Lung (tissue), 12 donors: ENCODE measurements around the gene KHSRP. TPM values are rescaled to one million over a fixed set of nuclear protein-coding genes. Genes with fewer than 3 reads are reported as not detected.

Source experiments
- ATAC-seq: fragments of 200-7000 bp; cut with Tn5 transposase; one replicate; pipeline ENCODE4 v1.9.1; 2020; ENCODE audit warnings: moderate number of reproducible peaks; ENCODE audit not compliant: insufficient read depth, low FRiP score
- DNase-seq, 3 donors: peaks; one replicate each; pipeline ENCODE4 v3.0.0-alpha.2; 2013 to 2017
- H3K27ac ChIP-seq, 2 donors: one replicate each; pipeline ENCODE4 v1.5.1; 2013; ENCODE audit warnings: mild to moderate bottlenecking in 2 of 2, moderate library complexity in 2 of 2, control low read depth in 1 of 2, inconsistent platforms in 1 of 2, low read depth in 1 of 2, low read length in 1 of 2
- H3K27me3 ChIP-seq, 3 donors: one replicate each; pipeline ENCODE4 v1.5.1; 2013; ENCODE audit warnings: low read length in 2 of 3; ENCODE audit not compliant: control insufficient read depth in 3 of 3, insufficient read depth in 3 of 3
- H3K36me3 ChIP-seq, 4 donors: one replicate each; pipeline ENCODE4 v1.5.1; 2013; ENCODE audit warnings: low read length in 4 of 4, mild to moderate bottlenecking in 1 of 4, moderate library complexity in 1 of 4; ENCODE audit not compliant: control insufficient read depth in 4 of 4, insufficient read depth in 4 of 4
- H3K4me1 ChIP-seq, 5 donors: one replicate each; pipeline ENCODE4 v1.5.1; 2013; ENCODE audit warnings: low read length in 5 of 5, mild to moderate bottlenecking in 2 of 5, moderate library complexity in 1 of 5; ENCODE audit not compliant: control insufficient read depth in 5 of 5, insufficient read depth in 5 of 5
- H3K4me3 ChIP-seq: one replicate; pipeline ENCODE4 v1.5.1; 2013; ENCODE audit warnings: mild to moderate bottlenecking, control low read depth, moderate library complexity
- H3K9ac ChIP-seq, 2 donors: one replicate each; pipeline ENCODE4 v1.5.1; 2013; ENCODE audit warnings: low read length in 2 of 2, control low read depth in 1 of 2; ENCODE audit not compliant: insufficient read depth in 1 of 2
- H3K9me3 ChIP-seq, 4 donors: one replicate each; pipeline ENCODE4 v1.5.1; 2013; ENCODE audit warnings: low read length in 3 of 4, mild to moderate bottlenecking in 1 of 4, moderate library complexity in 1 of 4; ENCODE audit not compliant: control insufficient read depth in 4 of 4, insufficient read depth in 3 of 4
- WGBS, 2 donors: extraction: QIAGEN DNeasy Blood & Tissue Kit; methylation state at CpG; one replicate each; pipeline ENCODE4 v1.1.7; 2013; 5-methylcytosine and 5-hydroxymethylcytosine counted together
- polyA plus RNA-seq, 2 donors: library from polyadenylated mRNA; stranded (reverse); fragments of 200-250 nt; gene quantifications; one replicate each; pipeline ENCODE4 v1.2.1, GENCODE V29; 2013
- total RNA-seq, 2 donors: library from RNA; depleted of rRNA in 1 of 2; stranded (reverse); fragments of >200 nt in 1 of 2; gene quantifications; one replicate each; pipeline ENCODE4 v1.2.1, GENCODE V29; 2014 to 2021
- TF ChIP-seq, protein P1 (sequence below): IDR thresholded peaks from 2 replicates; pipeline ENCODE4 v1.5.1; 2012; ENCODE audit warnings: mild to moderate bottlenecking; ENCODE audit errors: control extremely low read depth, extremely low read depth
- donor health status: control.
- donor health status: control.
- donor health status: Bipolar disorder and iron deficiency.
- donor health status: healthy.
- donor health status: DM: yes; HTN: yes; CAD: no.

Gene KHSRP
- total and polyA plus RNA-seq, 4 donors, result 116 to 204 (median 141) TPM

- Histone ChIP-seq H3K9me3 (peaks cover 0 to 10% (median 4%) of the 10 kb centered on the region in 4 donors), H3K4me3 (no peak overlapping the region), H3K27me3 (no peaks in the 10 kb centered on the region), H3K27ac (no peak overlapping the region), H3K36me3 (peaks cover 16 to 29% (median 23%) of the 10 kb centered on the region in 4 donors), H3K9ac (no peak overlapping the region), H3K4me1 (no peaks in the 10 kb centered on the region)
- TF ChIP-seq, protein P1, sequence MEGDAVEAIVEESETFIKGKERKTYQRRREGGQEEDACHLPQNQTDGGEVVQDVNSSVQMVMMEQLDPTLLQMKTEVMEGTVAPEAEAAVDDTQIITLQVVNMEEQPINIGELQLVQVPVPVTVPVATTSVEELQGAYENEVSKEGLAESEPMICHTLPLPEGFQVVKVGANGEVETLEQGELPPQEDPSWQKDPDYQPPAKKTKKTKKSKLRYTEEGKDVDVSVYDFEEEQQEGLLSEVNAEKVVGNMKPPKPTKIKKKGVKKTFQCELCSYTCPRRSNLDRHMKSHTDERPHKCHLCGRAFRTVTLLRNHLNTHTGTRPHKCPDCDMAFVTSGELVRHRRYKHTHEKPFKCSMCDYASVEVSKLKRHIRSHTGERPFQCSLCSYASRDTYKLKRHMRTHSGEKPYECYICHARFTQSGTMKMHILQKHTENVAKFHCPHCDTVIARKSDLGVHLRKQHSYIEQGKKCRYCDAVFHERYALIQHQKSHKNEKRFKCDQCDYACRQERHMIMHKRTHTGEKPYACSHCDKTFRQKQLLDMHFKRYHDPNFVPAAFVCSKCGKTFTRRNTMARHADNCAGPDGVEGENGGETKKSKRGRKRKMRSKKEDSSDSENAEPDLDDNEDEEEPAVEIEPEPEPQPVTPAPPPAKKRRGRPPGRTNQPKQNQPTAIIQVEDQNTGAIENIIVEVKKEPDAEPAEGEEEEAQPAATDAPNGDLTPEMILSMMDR, result no peak
- 91 to 95% methylated on average over 7 of the region's 7 CpGs for WGBS, 2 donors
- ATAC-seq (no peak), DNase-seq (no peak)
These were observed 27.1 kb upstream of the KHSRP start for GRCh38 chr19:6451583-6452222.

GRCh38 chr19:6450166-6450565 lies 25.6 kb upstream of the KHSRP start:
- H3K27ac ChIP-seq, result no peak overlapping the region
- TF ChIP-seq, protein P1, result no peak
- H3K4me3 ChIP-seq, result no peak overlapping the region
- 95 to 97% methylated on average over 5 of the region's 5 CpGs for WGBS, 2 donors
- peaks cover 15 to 37% (median 29%) of the 10 kb centered on the region in 4 donors for H3K36me3 ChIP-seq
- ATAC-seq (no peak), DNase-seq (no peak)
- H3K9ac ChIP-seq, result no peak overlapping the region
- peaks cover 0 to 10% (median 5%) of the 10 kb centered on the region in 4 donors for H3K9me3 ChIP-seq
- no peaks in the 10 kb centered on the region for H3K27me3 ChIP-seq
- no peaks in the 10 kb centered on the region for H3K4me1 ChIP-seq

DNA sequence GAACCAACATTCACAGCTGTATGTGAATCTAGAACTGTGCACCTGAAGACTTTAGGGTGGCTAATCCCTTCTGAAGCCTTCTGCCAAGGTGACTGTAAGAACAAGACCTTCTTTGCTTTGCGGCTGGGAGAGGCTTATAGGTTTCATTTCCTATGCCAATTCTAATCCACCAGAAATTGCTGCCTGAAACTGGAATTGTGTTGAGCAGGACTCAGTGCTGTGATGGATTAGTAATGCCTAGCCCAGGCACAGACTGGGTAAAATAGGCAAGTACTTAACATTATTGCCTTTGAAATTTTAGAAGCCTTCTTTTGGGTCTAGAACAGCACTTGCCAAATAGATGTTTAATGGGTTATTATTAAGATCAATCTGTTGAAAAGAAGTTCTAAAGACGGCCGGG lies 23.4 kb upstream of the KHSRP start:
- ATAC-seq (no peak), DNase-seq (no peak)
- Histone ChIP-seq H3K9ac (no peak overlapping the region), H3K36me3 (peaks cover 7 to 22% (median 16%) of the 10 kb centered on the region in 4 donors), H3K4me1 (no peaks in the 10 kb centered on the region), H3K27me3 (no peaks in the 10 kb centered on the region), H3K4me3 (no peak overlapping the region), H3K9me3 (peaks cover 0 to 3% (median 0%) of the 10 kb centered on the region in 4 donors), H3K27ac (no peak overlapping the region)
- TF ChIP-seq, protein P1, result no peak
- WGBS, 2 donors, result 89 to 97% methylated on average over 3 of the region's 3 CpGs

DNA sequence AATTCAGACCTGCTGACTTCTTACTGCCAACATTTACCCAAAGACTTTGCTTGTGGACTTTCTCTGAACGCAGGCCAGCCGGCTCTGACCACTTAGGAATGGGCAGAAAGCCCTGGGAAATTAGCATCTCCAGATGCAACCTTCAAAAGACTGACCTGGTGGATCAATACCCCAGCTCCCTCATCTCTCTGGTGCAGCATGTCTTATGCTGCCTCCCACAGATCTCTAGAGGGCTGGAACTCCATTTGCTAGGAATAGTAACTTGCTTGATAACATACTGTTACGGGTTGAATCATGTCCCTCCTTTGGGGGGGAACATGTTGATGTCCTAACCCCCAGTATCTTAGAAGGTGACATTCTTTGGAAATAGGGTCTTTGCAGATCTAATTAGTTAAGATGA lies 21.8 kb upstream of the KHSRP start:
- Histone ChIP-seq H3K9ac (no peak overlapping the region), H3K4me3 (no peak overlapping the region), H3K9me3 (peaks cover 0 to 3% (median 0%) of the 10 kb centered on the region in 4 donors), H3K4me1 (no peaks in the 10 kb centered on the region), H3K36me3 (peaks cover 6 to 12% (median 12%) of the 10 kb centered on the region in 4 donors), H3K27me3 (no peaks in the 10 kb centered on the region), H3K27ac (no peak overlapping the region)
- 93 to 97% methylated on average over 3 of the region's 3 CpGs for WGBS, 2 donors
- TF ChIP-seq, protein P1, result no peak
- no peak for ATAC-seq
- no peak for DNase-seq
